Kidney (tissue), 14 donors: ENCODE data around the gene TCF4. TPM values are rescaled to one million over a fixed set of nuclear protein-coding genes. Genes with fewer than 3 reads are reported as not detected.
A peak's percentile ranks its signal among the peaks of the same experiment; 100 is the strongest.

Experiments
- DNase-seq, 5 donors: peaks; one replicate each; pipeline ENCODE4 v3.0.0-alpha.2; 2013 to 2020
- FAIRE-seq: peaks from 2 replicates; lab custom pipeline; 2012; peaks lifted over from hg19 to GRCh38; lab: Jason Lieb, UNC
- H3K27ac ChIP-seq, 2 donors: one replicate each; pipeline ENCODE4 v1.7.0; 2013; ENCODE audit warnings: low read depth in 2 of 2, low read length in 2 of 2, inconsistent platforms in 1 of 2
- H3K27me3 ChIP-seq: one replicate; pipeline ENCODE4 v1.7.1; 2013; ENCODE audit warnings: low read length, inconsistent platforms; ENCODE audit not compliant: control insufficient read depth, insufficient read depth
- H3K36me3 ChIP-seq, 3 donors: one replicate each; pipeline versions ENCODE4 v1.7.0 to v1.7.1; 2013; ENCODE audit warnings: low read length in 3 of 3, control low read depth in 1 of 3, inconsistent platforms in 1 of 3; ENCODE audit not compliant: insufficient read depth in 3 of 3, control insufficient read depth in 2 of 3
- H3K4me1 ChIP-seq, 3 donors: one replicate each; pipeline versions ENCODE4 v1.7.0 to v1.7.1; 2013; ENCODE audit warnings: low read length in 3 of 3, inconsistent platforms in 1 of 3, low read depth in 1 of 3; ENCODE audit not compliant: control insufficient read depth in 2 of 3, insufficient read depth in 2 of 3
- H3K4me3 ChIP-seq, 3 donors: one replicate each; pipeline versions ENCODE4 v1.7.0 to v1.8.1; 2013; ENCODE audit warnings: low read length in 3 of 3, control low read depth in 1 of 3, inconsistent platforms in 1 of 3
- H3K9ac ChIP-seq, 3 donors: one replicate each; pipeline versions ENCODE4 v1.7.0 to v1.7.1; 2013; ENCODE audit warnings: low read length in 3 of 3, control low read depth in 1 of 3, inconsistent platforms in 1 of 3
- H3K9me3 ChIP-seq, 3 donors: one replicate each; pipeline versions ENCODE4 v1.7.0 to v1.7.1; 2013; ENCODE audit warnings: low read length in 3 of 3, control low read depth in 1 of 3, inconsistent platforms in 1 of 3; ENCODE audit not compliant: control insufficient read depth in 2 of 3, insufficient read depth in 1 of 3
- intact Hi-C: fragments of 100-400 bp; cut with DNase I; formaldehyde crosslinking; loops from one replicate; pipeline ENCODE4 v1.11.1; 2022
- polyA plus RNA-seq: library from polyadenylated mRNA; stranded (reverse); fragments of 350-450 nt; fragmentation: Illumina TruSeq; extraction: RNeasy Lipid Tissue Mini Kit (QIAGEN cat#74804); gene quantifications from one replicate; pipeline ENCODE4 v1.2.3, GENCODE V29; 2014; ENCODE audit warnings: low read depth, low replicate concordance; ENCODE audit not compliant: insufficient read depth
- total RNA-seq: library from RNA; stranded (reverse); fragmentation: NEBNext Ultra II Directional; extraction: Animal tissue kit (Norgen Biotek cat#: 25700); gene quantifications from one replicate; pipeline ENCODE4 v1.2.1, GENCODE V29; 2021
- TF ChIP-seq, protein P1 (sequence below): IDR thresholded peaks from 3 replicates; pipeline ENCODE4 v1.5.1; 2012; ENCODE audit warnings: mild to moderate bottlenecking, moderate library complexity, borderline replicate concordance; ENCODE audit not compliant: insufficient read depth; ENCODE audit errors: extremely low read depth
- donor health status: control.
- donor health status: control.
- donor health status: control.
- donor health status: control.
- donor health status: control.
- donor health status: DM: yes; HTN: yes; CAD: no.
- donor health status: Normal renal cell carcinoma (clear cell type).

TCF4 gene
- total and polyA plus RNA-seq, 2 donors from 2014 or later = 4.4 to 60.3 TPM

DNA sequence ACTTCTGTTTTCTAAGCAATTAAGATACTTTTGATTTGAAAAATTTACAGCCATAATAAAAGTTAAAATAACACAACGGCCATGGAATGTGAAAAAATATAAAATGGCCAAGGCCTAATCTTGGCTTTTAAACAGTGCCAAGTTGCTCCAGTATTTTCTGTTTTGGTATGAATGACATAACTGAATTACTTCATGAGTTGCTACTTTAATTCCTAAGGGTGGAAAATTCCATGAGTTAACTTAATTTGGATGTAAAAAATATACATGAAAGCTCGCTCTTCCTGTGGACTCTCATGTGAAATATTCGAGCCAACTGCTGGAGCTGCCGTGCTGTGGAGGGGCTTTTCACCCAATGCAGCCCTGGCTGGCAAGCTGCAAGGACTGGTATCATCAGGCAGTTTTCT, 342.8 kb downstream of the TCF4 start:
- TF ChIP-seq, protein P1, sequence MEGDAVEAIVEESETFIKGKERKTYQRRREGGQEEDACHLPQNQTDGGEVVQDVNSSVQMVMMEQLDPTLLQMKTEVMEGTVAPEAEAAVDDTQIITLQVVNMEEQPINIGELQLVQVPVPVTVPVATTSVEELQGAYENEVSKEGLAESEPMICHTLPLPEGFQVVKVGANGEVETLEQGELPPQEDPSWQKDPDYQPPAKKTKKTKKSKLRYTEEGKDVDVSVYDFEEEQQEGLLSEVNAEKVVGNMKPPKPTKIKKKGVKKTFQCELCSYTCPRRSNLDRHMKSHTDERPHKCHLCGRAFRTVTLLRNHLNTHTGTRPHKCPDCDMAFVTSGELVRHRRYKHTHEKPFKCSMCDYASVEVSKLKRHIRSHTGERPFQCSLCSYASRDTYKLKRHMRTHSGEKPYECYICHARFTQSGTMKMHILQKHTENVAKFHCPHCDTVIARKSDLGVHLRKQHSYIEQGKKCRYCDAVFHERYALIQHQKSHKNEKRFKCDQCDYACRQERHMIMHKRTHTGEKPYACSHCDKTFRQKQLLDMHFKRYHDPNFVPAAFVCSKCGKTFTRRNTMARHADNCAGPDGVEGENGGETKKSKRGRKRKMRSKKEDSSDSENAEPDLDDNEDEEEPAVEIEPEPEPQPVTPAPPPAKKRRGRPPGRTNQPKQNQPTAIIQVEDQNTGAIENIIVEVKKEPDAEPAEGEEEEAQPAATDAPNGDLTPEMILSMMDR = no peak
- Histone ChIP-seq H3K27ac (no peak overlapping the region), H3K4me1 (peaks cover 0 to 7% (median 6%) of the 10 kb centered on the region in 3 donors), H3K9me3 (no peaks in the 10 kb centered on the region), H3K9ac (no peak overlapping the region), H3K36me3 (no peaks in the 10 kb centered on the region), H3K27me3 (no peaks in the 10 kb centered on the region), H3K4me3 (no peak overlapping the region)
- DNase-seq (peak in 1 of 5 donors; percentile 58), FAIRE-seq (no peak)
- intact Hi-C loops = no loop called here

- peak in 1 of 5 donors; percentile 36 for DNase-seq
- Histone ChIP-seq H3K4me3 (no peak overlapping the region), H3K9me3 (no peaks in the 10 kb centered on the region), H3K4me1 (peaks cover 0 to 7% (median 6%) of the 10 kb centered on the region in 3 donors), H3K9ac (no peak overlapping the region), H3K27ac (peak overlapping the region in 1 of 2 donors; percentile 18), H3K36me3 (no peaks in the 10 kb centered on the region), H3K27me3 (no peaks in the 10 kb centered on the region)
- TF ChIP-seq, protein P1 = no peak
- no peak for FAIRE-seq
- intact Hi-C loops = no loop called here
Measured at GRCh38 chr18:55244546-55244945, 343.4 kb downstream of the TCF4 start.

GRCh38 chr18:55243857-55244256, 344.1 kb downstream of the TCF4 start:
- peaks cover 0 to 7% (median 6%) of the 10 kb centered on the region in 3 donors for H3K4me1 ChIP-seq
- H3K27ac ChIP-seq = peak overlapping the region; percentile 12 to 79
- intact Hi-C loops = no loop called here
- no peaks in the 10 kb centered on the region for H3K9me3 ChIP-seq
- no peak overlapping the region for H3K9ac ChIP-seq
- no peak overlapping the region for H3K4me3 ChIP-seq
- DNase-seq = peak in 2 of 5 donors; percentile 40 to 80
- no peaks in the 10 kb centered on the region for H3K27me3 ChIP-seq
- TF ChIP-seq, protein P1 = no peak
- H3K36me3 ChIP-seq = no peaks in the 10 kb centered on the region
- FAIRE-seq = no peak

DNA sequence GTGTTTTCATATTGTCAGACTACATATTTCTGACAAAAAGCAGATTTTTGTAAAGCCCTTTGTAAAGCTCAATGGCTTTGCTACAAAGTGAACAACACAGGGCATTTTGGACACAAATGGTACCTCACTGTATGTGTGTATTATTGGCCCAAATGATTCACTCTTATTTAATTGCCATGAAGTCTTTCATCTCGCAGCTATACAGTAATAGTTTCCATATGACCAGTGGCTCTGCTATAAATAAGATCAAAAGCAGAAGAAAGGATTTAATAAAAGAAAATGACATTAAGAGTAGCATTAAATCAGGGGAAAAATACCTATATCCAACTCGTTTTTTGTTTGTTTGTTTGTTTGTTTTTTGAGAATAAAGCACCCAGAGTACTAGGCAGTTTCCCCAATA, 344.7 kb downstream of the TCF4 start:
- DNase-seq (no peak), FAIRE-seq (no peak)
- peak overlapping the region; percentile 52 to 79 for H3K27ac ChIP-seq
- no peaks in the 10 kb centered on the region for H3K36me3 ChIP-seq
- no peak overlapping the region for H3K9ac ChIP-seq
- TF ChIP-seq, protein P1 = no peak
- peaks cover 0 to 7% (median 6%) of the 10 kb centered on the region in 3 donors for H3K4me1 ChIP-seq
- H3K9me3 ChIP-seq = no peaks in the 10 kb centered on the region
- intact Hi-C loops = no loop called here
- H3K27me3 ChIP-seq = no peaks in the 10 kb centered on the region
- no peak overlapping the region for H3K4me3 ChIP-seq
